ENCODE data around the gene EFNA3.

The EFNA3 gene

GRCh38 chr1:155070158-155070621 lies 8.4 kb upstream of the EFNA3 start:
- no peak for DNase-seq

- DNase-seq, result peak; percentile 69 to 70
Observed at GRCh38 chr1:155070721-155071569, 7.7 kb upstream of the EFNA3 start.

GRCh38 chr1:155071701-155072100 lies 6.9 kb upstream of the EFNA3 start:
- no peak for DNase-seq

- DNase-seq, result no peak
Observed at GRCh38 chr1:155072531-155073289, 5.9 kb upstream of the EFNA3 start.

- no peak for DNase-seq
Observed at GRCh38 chr1:155073377-155074242, 5.0 kb upstream of the EFNA3 start.

- DNase-seq, result no peak
Observed at GRCh38 chr1:155075535-155075934, 3.1 kb upstream of the EFNA3 start.

- no peak for DNase-seq
Observed at GRCh38 chr1:155076371-155076770, 2.3 kb upstream of the EFNA3 start.

GRCh38 chr1:155077346-155077745 lies 1.3 kb upstream of the EFNA3 start:
- DNase-seq, result no peak

GRCh38 chr1:155077758-155078445 lies 735 bp upstream of the EFNA3 start:
- DNase-seq, result no peak

GRCh38 chr1:155079210-155079486 lies 511 bp downstream of the EFNA3 start:
- DNase-seq, result no peak

- DNase-seq, result peak in 1 of 2 experiments; percentile 19
Observed at GRCh38 chr1:155079487-155080311, 1.1 kb downstream of the EFNA3 start.

GRCh38 chr1:155080312-155081228 lies 1.9 kb downstream of the EFNA3 start:
- DNase-seq, result peak in 1 of 2 experiments; percentile 21

GRCh38 chr1:155081472-155082300 lies 3.0 kb downstream of the EFNA3 start:
- peak in 1 of 2 experiments; percentile 18 for DNase-seq

- peak in 1 of 2 experiments; percentile 54 for DNase-seq
Observed at GRCh38 chr1:155082301-155083051, 3.8 kb downstream of the EFNA3 start.

GRCh38 chr1:155083052-155083541 lies 4.5 kb downstream of the EFNA3 start:
- DNase-seq, result no peak

GRCh38 chr1:155083865-155084721 lies 5.5 kb downstream of the EFNA3 start:
- peak in 1 of 2 experiments; percentile 15 for DNase-seq

GRCh38 chr1:155084722-155085503 lies 6.3 kb downstream of the EFNA3 start:
- peak; percentile 88 to 90 for DNase-seq

Measured in stimulated activated CD4-positive, alpha-beta T cell treated with anti-CD3 and anti-CD28 coated beads, Interleukin-4, amount 100 ng/mL, for 4 hours (primary cell).